HepG2 (cell line): ENCODE data around the gene AGRN. TPM values are rescaled to one million over a fixed set of nuclear protein-coding genes. Genes with fewer than 3 reads are reported as not detected.

ENCODE experiments used
- ATF6 ChIP-seq: sonication (generic); formaldehyde crosslinking; conservative IDR thresholded peaks from 2 replicates; pipeline ENCODE4 v1.4.0; 2020; ENCODE audit warnings: missing genetic modification reagents
- FOSL1 ChIP-seq: sonication (generic); formaldehyde crosslinking; IDR thresholded peaks from 2 replicates; pipeline ENCODE4 v1.9.0; 2021; ENCODE audit warnings: missing genetic modification reagents, borderline replicate concordance
- KLF13 ChIP-seq: sonication (generic); formaldehyde crosslinking; IDR thresholded peaks from 2 replicates; pipeline ENCODE4 v1.4.0; 2020; ENCODE audit warnings: mild to moderate bottlenecking, missing genetic modification reagents
- NFYB ChIP-seq: sonication (generic); formaldehyde crosslinking; IDR thresholded peaks from 2 replicates; pipeline ENCODE4 v1.4.0; 2020; ENCODE audit warnings: missing genetic modification reagents
- PAX8 ChIP-seq: sonication (generic); formaldehyde crosslinking; IDR thresholded peaks from 2 replicates; pipeline ENCODE4 v1.8.0; 2022; ENCODE audit warnings: mild to moderate bottlenecking, missing genetic modification reagents, borderline replicate concordance
- PAXIP1 ChIP-seq: sonication (generic); formaldehyde crosslinking; conservative IDR thresholded peaks from 2 replicates; pipeline ENCODE4 v1.4.0; 2020; ENCODE audit warnings: mild to moderate bottlenecking, missing genetic modification reagents, moderate library complexity
- RFX3 ChIP-seq: IDR thresholded peaks from 2 replicates; pipeline ENCODE4 v1.6.1; 2016; ENCODE audit warnings: missing biosample characterization, missing genetic modification reagents
- THAP8 ChIP-seq: sonication (generic); formaldehyde crosslinking; IDR thresholded peaks from 2 replicates; pipeline ENCODE4 v1.5.1; 2020; ENCODE audit warnings: missing genetic modification reagents, mild to moderate bottlenecking, borderline replicate concordance
- TOPORS ChIP-seq: sonication (generic); formaldehyde crosslinking; IDR thresholded peaks from 2 replicates; pipeline ENCODE4 v1.8.0; 2023; ENCODE audit warnings: mild to moderate bottlenecking, missing genetic modification reagents
- TRAFD1 ChIP-seq: sonication (generic); formaldehyde crosslinking; IDR thresholded peaks from 2 replicates; pipeline ENCODE4 v1.5.1; 2020; ENCODE audit warnings: missing genetic modification reagents, mild to moderate bottlenecking, borderline replicate concordance
- WIZ ChIP-seq: sonication (generic); formaldehyde crosslinking; IDR thresholded peaks from 2 replicates; pipeline ENCODE4 v1.5.1; 2020; ENCODE audit warnings: mild to moderate bottlenecking, missing genetic modification reagents
- ZBTB49 ChIP-seq: sonication (generic); formaldehyde crosslinking; IDR thresholded peaks from 2 replicates; pipeline ENCODE4 v1.4.0; 2020; ENCODE audit warnings: missing genetic modification reagents, borderline replicate concordance
- ZBTB7A ChIP-seq: sonication (generic); formaldehyde crosslinking; IDR thresholded peaks from 2 replicates; pipeline ENCODE4 v1.8.0; 2022; ENCODE audit warnings: mild to moderate bottlenecking, missing genetic modification reagents
- ZNF704 ChIP-seq: sonication (generic); formaldehyde crosslinking; IDR thresholded peaks from 2 replicates; pipeline ENCODE4 v1.8.1; 2023; ENCODE audit warnings: mild to moderate bottlenecking, inconsistent platforms, moderate library complexity, missing genetic modification reagents, borderline replicate concordance
- ZNF720 ChIP-seq: sonication (generic); formaldehyde crosslinking; IDR thresholded peaks from 2 replicates; pipeline ENCODE4 v1.4.0; 2020; ENCODE audit warnings: missing genetic modification reagents
- ZNF773 ChIP-seq: sonication (generic); formaldehyde crosslinking; IDR thresholded peaks from 2 replicates; pipeline ENCODE4 v1.4.0; 2020; ENCODE audit warnings: missing genetic modification reagents, borderline replicate concordance
- polyA plus RNA-seq, 8 experiments: library from polyadenylated mRNA; depleted of rRNA in 3 of 8; stranded (reverse) in 7 of 8; unstranded in 1 of 8; fragments of >200 nt; fragmentation: Illumina TruSeq in 4 of 8; extraction: Trizol in 4 of 8; gene quantifications; 2 replicates each; pipeline versions ENCODE4 v1.2.1 to v1.2.3, GENCODE V29; 2011 to 2016; ENCODE audit warnings: low read depth in 4 of 8, missing spikeins in 1 of 8, mixed read lengths in 1 of 8; ENCODE audit not compliant: insufficient read depth in 1 of 8
- total RNA-seq, 5 experiments: library from RNA; depleted of rRNA; stranded (reverse); fragments of >200 nt; fragmentation: Illumina TruSeq; extraction: Trizol; gene quantifications; 2 replicates each; pipeline ENCODE4 v1.2.3, GENCODE V29; 2016; ENCODE audit warnings: low read depth in 1 of 5

The AGRN gene
- total and polyA plus RNA-seq, 2 of the 13 experiments (the other 11 are each of a cell fraction or from before 2014, with no cell fraction given), result 29.8 to 65.2 TPM

GRCh38 chr1:1000357-1001056, 19.4 kb upstream of the AGRN start (continued):
- TF ChIP-seq PAXIP1 (peak; percentile 47), NFYB (CRISPR knock-in tag) (no peak; the same call in 1 of the 2 replicates), ZNF704 (CRISPR knock-in tag) (peak; percentile 75; the same call in 1 of the 2 replicates), TRAFD1 (no peak), ZBTB7A (CRISPR knock-in tag) (peak; percentile 91), ZNF773 (CRISPR knock-in tag) (no peak), ATF6 (CRISPR knock-in tag) (0 out of 2 replicates have a peak, but pooled peaks have one; percentile 54), ZNF720 (CRISPR knock-in tag) (0 out of 2 replicates have a peak, but pooled peaks have one; percentile 18), PAX8 (CRISPR knock-in tag) (peak; percentile 79; the same call in 1 of the 2 replicates), FOSL1 (CRISPR knock-in tag) (peak; percentile 40; the same call in 1 of the 2 replicates), ZBTB49 (CRISPR knock-in tag) (no peak), THAP8 (CRISPR knock-in tag) (peak; percentile 95), RFX3 (CRISPR knock-in tag) (no peak), WIZ (CRISPR knock-in tag) (peak; percentile 31; the same call in 1 of the 2 replicates), KLF13 (CRISPR knock-in tag) (peak; percentile 32; the same call in 1 of the 2 replicates), TOPORS (CRISPR knock-in tag) (peak; percentile 30; the same call in 1 of the 2 replicates)
